SK-N-SH (cell line): ENCODE results near the gene ITGBL1.

ENCODE experiments used
- CTCF ChIP-seq: fragments of 200-600 bp; sonication (generic); IDR thresholded peaks from 2 replicates; pipeline ENCODE4 v1.6.1; 2017; ENCODE audit warnings: antibody characterized with exemption, mild to moderate bottlenecking, moderate library complexity
- EP300 ChIP-seq, 2 experiments: IDR thresholded peaks; 2 replicates each; pipeline versions ENCODE4 v1.4.0 to v1.6.1; 2012; ENCODE audit warnings: borderline replicate concordance in 1 of 2, low read depth in 1 of 2, low read length in 1 of 2
- EZH2phosphoT487 ChIP-seq: fragments of 200-600 bp; sonication (generic); IDR thresholded peaks from 2 replicates; pipeline ENCODE4 v1.6.1; 2017; ENCODE audit warnings: low read depth, mixed run types, mild to moderate bottlenecking, antibody characterized with exemption, moderate library complexity, borderline replicate concordance
- FOXM1 ChIP-seq: IDR thresholded peaks from 2 replicates; pipeline ENCODE4 v1.4.0; 2012; ENCODE audit warnings: low read depth, mild to moderate bottlenecking
- GABPA ChIP-seq: IDR thresholded peaks from 2 replicates; pipeline ENCODE4 v1.4.0; 2012; ENCODE audit warnings: low read depth, mild to moderate bottlenecking
- IRF3 ChIP-seq: fragments of 150-350 bp; IDR thresholded peaks from 2 replicates; pipeline ENCODE4 v1.6.1; 2016; ENCODE audit warnings: mild to moderate bottlenecking, low read depth, low read length
- JUND ChIP-seq: IDR thresholded peaks from 2 replicates; pipeline ENCODE4 v1.4.0; 2012
- POLR2AphosphoS5 ChIP-seq: IDR thresholded peaks from 2 replicates; pipeline ENCODE4 v1.6.1; 2012; ENCODE audit warnings: low read depth, low read length
- RXRA ChIP-seq: IDR thresholded peaks from 2 replicates; pipeline ENCODE4 v1.4.0; 2012; ENCODE audit warnings: low read depth, mild to moderate bottlenecking, borderline replicate concordance
- SIN3A ChIP-seq: IDR thresholded peaks from 2 replicates; pipeline ENCODE4 v1.6.1; 2012; ENCODE audit warnings: low read depth, mild to moderate bottlenecking, low read length, moderate library complexity, borderline replicate concordance
- TCF12 ChIP-seq: IDR thresholded peaks from 2 replicates; pipeline ENCODE4 v1.4.0; 2012
- USF1 ChIP-seq: IDR thresholded peaks from 2 replicates; pipeline ENCODE4 v1.4.0; 2012; ENCODE audit warnings: low read depth, borderline replicate concordance
- YY1 ChIP-seq: IDR thresholded peaks from 2 replicates; pipeline ENCODE4 v1.4.0; 2012; ENCODE audit warnings: low read depth, mild to moderate bottlenecking
- ZBTB33 ChIP-seq: IDR thresholded peaks from 2 replicates; pipeline ENCODE4 v1.4.0; 2012; ENCODE audit warnings: low read depth, borderline replicate concordance

GRCh38 chr13:101690871-101691270 lies 238.4 kb downstream of the ITGBL1 start:
- no peak for TF ChIP-seq POLR2AphosphoS5
- TF ChIP-seq FOXM1 = no peak
- TF ChIP-seq YY1 = no peak
- no peak for TF ChIP-seq RXRA
- no peak for TF ChIP-seq JUND
- no peak for TF ChIP-seq ZBTB33
- TF ChIP-seq CTCF = no peak
- TF ChIP-seq EZH2phosphoT487 = no peak
- no peak for TF ChIP-seq GABPA
- no peak for TF ChIP-seq IRF3
- TF ChIP-seq EP300 (IDR thresholded peaks at IDR 0.05; ENCODE audit: borderline replicate concordance in 1 of 2, low read depth in 1 of 2, low read length in 1 of 2) = no peak
- TF ChIP-seq SIN3A = no peak
- TF ChIP-seq TCF12 = no peak
- TF ChIP-seq USF1 = no peak
